GM19397 (cell line): ENCODE measurements around the gene HELZ.
"Not testable (repeated sequence)": the region's sequence is repeated elsewhere in the genome, so short reads cannot be mapped to it uniquely, and the experiment has no call there.

Experiments used
- ATAC-seq: cut with Tn5 transposase; IDR thresholded peaks from one replicate; pipeline ENCODE4 v1.9.1; 2021; ENCODE audit warnings: mild to moderate bottlenecking, moderate library complexity; ENCODE audit not compliant: unreplicated experiment

HELZ gene

DNA sequence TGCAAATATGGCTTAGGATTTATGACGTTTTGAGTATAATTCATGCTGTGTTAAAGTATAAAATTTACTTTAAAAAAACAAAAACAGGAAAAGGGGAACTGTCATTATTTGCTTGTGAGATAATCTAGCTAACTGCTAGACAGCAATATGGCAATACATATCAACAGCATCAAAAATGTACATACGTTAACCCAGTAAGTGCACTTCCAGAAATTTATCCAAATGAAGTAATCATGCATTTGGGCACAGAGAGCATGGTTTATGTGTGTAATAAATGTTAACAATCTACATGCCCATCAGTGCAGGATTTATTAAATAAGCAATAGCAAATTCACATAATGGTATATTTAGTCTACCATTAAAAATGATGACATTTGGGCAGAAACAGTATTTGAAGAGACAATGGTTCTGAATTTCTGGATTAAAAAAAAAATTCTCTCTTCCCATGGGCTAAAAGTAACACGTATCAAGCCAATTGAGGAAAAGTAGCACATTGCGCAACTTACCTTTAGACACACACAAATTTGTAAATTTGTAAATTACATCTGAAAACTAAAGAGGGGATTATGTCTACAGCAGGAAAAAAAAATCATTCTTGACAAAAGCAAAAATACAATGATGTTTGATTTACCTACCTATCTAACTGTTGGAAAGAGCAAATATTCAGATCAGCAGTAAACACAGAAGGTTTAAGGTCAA is 120.4 kb downstream of the HELZ start:
- no peak for ATAC-seq

DNA sequence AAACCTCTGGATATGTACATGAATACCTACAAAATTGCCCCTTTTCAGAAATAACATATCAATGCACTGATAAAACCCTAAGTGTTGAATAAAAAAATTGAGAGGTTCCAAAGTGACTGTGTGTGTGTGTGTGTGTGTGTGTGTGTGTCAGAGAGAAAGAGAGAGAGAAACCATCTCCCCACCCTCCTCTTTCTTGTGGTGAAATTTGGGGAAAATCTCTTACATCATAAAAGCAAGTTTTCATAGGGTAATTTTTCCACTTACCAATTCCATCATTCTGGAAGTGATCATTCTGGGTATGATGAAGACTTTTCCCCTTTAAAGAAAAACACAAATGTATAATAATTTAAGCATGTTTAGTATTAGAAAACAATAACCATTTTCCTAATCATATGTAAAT is 121.3 kb downstream of the HELZ start:
- ATAC-seq: no peak

DNA sequence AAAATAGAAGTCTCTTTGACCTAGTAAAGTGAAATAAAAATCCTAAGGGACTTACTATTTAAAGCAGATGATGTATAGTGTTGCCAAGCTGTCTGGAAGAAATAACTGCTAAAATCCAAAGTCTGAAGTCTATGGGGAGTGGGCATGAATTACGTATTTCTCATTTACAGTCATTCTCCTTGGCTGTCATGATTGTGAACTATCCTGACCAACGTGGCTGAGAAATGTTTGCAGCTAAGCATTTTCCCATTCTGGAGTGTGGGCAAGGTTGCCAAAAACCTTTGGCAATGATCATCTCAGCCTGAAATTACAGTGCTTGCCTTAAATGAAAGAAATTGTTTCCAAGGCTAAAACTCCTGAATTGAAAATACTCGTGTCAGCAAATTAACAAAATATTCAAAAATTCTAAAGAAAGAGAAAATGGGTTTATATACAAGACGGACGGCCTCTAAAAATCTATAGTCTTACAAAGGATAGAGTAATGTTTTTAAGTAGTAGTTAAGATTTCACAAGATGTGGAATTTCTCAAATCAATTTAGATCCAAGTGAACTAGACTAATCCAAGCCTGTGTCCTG is 123.6 kb downstream of the HELZ start:
- no peak for ATAC-seq

DNA sequence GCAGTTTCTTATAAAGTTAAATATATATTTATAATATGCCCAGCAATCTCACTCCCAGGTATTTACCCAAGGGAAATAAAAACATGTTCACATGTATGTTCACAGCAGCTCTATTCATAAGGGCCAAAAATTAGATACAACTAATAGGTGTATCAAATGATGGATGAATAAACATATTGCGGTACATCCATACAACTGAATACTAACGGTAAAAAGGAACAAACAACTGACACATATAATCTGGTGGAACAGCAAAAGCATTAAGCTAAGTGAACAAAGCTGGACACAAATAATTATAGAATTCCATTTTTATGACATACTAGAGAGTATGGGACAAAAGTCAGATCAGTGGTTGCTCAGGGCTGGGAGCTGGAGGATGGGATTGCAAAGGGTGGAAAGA is 125.9 kb downstream of the HELZ start:
- no peak for ATAC-seq

DNA sequence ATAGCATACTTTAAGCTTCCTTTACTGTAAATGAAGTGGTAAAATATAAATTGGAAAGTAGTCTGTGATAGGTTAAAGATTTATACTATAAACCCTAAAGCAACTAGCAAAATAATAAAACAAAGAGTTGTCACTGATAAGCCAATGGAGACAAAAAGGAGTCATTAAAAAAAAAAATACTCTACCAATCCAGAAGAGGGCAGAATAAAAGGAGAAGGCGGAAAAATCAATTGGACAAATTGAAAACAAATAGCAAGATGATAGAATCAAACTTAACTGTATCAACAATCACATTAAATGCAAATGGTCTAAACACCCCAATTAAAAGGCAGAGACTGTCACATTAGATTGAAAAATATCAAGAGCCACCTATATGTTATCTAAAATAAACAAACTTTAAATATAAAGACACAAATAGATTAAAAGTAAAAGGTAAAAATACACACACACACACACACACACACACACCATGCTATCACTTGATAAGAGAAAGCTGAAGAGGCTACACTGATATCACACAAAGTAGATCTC is 128.9 kb downstream of the HELZ start:
- ATAC-seq: no peak

DNA sequence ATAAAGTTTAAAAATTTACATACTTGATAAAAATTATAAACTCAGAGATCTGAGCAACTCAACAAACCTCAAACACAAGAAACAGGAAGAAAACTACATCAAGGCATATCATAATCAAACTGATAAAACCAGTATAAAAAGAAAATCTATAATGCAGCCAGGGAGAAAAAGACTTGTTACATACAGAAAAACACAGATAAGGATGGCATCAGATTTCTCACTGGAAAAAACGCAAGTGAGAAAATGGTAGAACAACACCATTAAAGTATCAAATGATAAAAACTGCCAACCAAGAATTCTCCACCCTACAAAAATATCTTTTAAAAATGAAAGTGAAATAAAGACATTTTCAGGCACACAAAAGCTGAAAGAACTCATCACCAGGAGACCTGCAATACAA is 129.6 kb downstream of the HELZ start:
- no peak for ATAC-seq

DNA sequence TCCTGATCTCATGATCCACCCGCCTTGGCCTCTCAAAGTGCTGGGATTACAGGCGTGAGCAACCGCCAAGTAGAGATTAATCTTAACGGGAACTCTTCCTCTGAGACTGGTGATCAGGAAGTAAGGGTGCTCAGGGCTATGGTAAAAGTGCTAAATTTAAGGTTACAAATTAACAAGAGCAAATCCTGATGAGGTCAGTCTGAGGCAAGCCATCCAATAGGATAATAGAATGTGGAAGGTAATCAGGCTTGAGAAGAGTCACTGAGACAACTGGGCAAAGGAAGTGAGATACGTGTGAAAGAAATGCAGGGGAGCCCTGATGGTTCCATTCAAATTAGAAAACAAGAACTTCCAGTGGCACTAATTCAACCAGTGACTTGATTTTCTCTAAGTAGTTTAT is 131.5 kb downstream of the HELZ start:
- ATAC-seq: no peak

DNA sequence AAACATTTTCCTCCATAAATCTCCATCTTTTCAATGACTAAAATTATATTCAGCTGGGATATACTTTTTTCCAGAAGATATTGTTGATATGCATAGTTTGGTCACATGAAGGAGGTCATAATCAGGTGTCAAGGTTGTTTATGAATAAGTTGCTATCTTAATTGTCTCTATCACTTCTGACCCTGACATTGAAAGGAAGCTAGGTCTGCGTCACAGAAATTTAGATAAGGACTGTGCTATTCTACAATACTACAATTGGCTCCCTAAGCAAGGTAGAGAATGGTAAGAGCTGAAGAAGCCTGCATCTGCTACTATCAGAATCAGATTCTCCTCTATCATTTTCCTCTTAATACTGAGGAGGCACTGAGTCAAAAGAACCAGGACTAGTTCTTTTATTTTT is 133.2 kb downstream of the HELZ start:
- ATAC-seq: no peak

DNA sequence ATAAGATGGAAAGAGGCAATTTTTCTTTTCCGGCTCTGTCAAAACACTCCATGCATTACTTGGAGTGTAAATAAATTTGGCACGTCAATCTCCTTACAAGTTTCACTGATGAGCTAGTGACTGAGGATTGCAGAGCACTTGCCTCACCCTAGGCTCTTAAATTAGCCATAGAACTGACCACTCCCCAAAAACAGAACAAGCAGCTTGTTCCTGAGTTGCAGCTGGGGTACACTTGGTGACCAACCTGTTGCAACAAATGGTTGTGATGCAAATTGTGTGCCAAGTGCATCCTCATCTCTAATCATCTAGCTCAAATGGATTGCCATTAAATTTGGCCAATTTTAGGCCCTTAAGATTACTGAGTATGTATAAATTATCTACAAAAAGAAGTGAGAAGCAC is 133.7 kb downstream of the HELZ start:
- ATAC-seq: no peak

DNA sequence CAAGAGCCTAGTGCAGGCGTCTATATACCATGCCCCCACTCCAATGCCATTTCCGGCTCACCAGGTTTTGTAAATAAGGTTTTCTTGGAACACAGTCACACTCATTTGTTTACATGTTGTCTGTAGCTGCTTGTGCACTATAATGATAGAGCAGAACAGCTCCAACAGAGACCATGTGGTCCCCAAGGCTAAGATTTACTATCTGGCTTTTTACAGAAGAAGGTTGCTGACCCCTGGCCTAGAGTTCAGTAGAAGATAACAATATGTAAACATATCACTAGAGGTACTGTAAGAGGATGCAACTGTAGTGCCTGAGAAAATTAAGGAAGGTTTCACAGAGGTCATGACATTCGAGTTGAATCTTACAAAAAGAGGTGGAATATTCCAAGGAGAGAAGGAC is 134.4 kb downstream of the HELZ start:
- no peak for ATAC-seq

DNA sequence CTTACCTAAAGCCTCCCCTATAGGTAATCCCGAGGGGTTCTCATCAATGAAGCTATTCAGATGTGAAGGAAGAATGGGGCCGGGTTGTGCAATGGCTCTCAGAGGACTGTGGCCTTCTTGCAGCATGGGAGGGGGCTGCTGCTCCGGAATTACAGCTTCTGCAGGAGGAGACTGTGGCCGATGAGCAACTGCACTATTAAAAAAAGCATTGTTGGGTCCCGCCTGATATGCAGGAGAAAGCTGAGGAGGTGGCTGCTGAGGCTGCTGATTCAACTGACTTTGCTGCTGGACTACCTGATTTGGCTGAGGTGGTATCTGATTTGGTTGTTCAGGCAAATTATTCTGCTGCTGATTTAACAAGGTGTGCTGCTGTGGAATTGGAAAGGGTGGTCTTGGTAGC is 135.9 kb downstream of the HELZ start:
- ATAC-seq: no peak

DNA sequence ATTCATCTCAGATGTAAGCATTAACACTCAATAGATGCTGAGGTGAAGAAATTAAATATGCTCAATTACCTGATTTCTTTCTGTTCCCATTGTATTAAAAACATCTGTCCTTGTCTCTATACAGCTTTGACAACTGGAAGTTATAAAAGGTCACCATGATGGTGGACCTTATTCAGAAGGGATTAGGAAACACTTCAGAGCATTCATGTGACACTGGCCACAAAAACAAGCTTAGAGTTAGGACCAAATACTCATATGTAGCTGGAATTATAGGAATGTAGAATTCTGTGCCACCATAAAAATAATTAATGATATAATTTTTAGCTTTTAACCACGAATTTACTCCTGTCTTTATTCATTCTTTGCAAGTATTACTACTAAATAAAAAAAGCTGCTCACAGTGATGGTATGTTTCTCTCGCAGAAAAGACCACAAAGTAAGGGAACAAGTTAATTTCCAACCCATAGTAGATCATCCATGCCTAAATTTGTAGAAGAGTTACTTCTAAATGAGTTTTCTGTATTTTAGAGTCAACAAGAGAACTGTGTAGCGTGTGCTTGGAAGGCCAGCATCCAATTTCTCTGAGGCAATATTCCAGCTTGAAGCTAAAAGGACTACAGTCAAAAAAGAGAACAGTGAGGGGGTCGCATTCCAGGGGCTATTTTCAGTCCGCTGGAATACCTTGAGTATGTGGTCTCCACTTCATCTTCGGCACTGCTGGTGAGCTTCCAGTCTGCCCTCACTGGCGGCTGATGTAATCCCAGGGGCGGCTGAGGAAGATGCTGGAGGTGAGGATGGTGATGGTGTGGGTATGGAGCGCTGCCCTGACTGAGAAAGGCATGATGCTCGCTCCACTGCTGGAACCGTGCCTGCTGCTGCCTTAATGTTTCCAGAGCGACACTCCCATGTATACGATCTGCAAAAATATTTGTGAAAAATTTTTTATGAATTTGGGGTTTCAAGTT is 136.9 kb downstream of the HELZ start:
- no peak for ATAC-seq

DNA sequence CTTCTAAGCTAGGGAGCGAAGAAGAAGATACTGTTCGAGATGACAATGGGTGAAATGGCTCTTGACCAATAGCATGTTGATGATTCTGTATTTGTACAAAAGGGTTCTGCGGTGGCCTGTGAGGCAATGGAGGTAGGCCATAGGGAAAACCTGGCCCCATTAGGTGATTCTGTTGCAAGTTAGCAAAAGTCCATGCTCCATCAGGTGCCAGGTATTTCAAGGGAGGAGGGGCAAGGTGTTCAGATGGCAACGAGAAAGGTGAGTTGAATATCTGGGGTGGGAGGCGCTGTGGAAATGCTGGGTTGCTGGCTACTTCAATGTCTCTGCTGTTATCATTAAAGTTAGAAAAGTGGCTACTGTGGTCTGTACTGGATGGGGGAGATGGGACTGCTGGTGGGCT is 137.8 kb downstream of the HELZ start:
- ATAC-seq: no peak

DNA sequence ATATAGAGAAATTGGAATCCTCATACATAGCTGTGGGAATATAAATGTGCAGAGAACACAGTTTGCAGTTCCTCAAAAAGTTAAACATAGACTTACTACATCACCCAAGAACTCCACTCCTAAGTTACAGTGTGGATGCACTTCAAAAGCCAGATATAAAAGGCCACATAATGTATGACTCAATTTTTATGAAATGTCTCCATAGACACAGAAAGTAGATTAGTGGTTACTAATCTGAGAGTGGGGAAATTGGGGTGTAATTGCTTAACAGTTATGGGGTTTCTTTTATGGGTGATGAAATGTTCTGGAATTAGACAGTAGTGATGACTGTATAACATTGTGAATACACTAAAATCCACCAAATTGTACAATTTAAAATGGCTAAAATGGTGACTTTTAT is 139.8 kb downstream of the HELZ start:
- no peak for ATAC-seq

DNA sequence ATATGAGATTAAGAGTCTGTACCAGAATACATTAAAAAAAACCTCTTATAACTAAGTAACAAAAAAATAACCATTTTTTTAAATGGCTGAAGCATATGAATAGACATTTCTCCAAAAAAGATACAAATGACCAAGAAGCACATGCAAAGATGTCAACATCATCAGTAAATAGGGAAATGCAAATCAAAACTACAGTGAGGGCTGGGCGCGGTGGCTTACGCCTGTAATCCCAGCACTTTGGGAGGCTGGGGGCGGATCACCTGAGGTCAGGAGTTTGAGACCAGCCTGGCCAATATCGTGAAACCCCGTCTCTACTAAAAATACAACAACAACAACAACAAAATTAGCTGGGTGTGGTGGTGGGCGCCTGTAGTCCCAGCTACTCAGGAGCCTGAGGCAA is 140.4 kb downstream of the HELZ start:
- not testable (repeated sequence) for ATAC-seq

DNA sequence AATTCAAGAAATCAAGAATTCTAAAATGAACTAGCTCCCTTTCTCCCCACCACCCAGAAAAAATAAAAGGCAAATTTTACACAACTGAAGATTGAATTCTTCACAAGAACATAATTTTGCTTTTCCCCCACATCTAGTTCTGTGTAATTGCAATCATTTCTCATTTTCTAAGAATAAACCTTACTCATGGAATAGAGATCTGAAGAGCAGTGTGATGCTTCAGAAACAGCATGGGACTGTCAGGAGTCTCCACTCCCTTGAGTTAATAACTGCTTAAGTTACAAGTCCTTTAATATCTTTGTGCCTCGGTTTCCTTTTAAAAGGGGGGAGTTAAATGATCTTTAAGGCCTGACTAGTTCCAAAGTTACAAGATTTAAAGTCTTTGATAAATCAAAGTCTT is 147.0 kb downstream of the HELZ start:
- ATAC-seq: no peak

DNA sequence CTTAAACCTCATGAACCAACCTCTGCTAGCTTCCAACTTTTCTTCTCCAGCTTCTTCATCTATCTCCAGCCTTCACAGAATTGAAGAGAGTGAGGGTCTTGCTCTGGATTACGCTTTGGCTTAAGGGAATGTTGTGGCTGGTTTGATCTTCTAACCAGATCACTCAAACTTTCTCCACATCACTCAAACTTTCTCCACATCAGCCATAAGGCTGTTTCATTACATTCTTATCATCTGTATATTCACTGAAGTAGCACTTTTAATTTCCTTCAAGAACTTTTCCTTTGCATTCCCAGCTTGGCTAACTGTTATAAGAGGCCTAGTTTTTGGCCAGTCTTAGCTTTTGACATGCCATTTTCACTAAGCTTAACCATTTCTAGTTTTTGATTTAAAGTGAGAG is 148.4 kb downstream of the HELZ start:
- no peak for ATAC-seq

DNA sequence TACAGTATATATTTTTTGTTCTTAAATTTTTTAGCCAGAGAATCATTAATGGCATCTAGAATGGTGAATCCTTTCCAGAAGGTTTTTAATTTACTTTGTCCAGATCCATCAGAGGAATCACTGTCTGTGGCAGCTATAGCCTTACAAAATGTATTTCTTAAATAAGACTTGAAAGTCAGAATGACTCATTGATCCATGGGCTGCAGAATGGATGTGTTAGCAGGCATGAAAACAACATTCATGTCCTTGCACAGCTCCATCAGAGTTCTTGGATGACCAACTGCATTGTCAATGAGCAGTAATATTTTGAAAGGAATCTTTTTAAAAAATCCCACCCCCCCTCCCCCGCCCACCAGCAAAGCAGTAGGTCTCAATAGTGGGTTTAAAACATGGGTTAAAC is 149.2 kb downstream of the HELZ start:
- no peak for ATAC-seq

DNA sequence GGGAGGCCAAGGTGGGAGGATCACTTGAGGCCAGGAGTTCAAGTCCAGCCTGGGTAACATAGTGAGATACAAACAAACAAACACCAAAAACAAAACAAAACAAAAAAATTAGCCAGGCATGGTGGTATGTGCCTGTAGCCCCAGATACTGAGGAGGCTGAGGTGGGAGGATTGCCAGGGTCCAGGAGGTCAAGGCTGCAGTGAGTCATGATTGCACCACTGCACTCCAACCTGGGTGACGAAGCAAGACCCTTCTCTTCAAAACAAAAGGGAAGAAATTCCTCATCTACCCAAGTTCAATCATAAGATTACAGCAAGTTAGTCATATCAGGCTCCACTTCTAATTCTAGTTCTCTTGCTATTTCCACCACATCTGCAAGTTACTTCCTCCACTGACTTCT is 149.7 kb downstream of the HELZ start:
- not testable (repeated sequence) for ATAC-seq

DNA sequence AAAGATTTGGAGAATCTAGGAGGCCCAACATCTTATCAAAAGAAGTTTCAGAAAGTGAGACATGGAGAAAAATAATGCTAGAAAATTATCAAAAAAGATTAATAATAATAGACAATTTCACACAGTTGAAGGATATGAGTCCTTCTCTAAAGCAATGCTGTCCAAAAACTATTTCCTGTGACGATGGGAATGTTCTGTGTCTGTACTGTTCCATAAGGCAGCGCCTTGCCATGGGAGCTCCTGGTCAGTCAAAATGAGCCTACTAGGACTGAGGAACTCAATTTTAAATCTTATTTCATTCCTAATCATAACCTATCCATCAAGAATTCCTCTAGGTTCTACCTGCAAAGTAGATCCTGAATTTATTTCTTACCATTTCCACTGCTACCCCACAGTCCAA is 151.6 kb downstream of the HELZ start:
- no peak for ATAC-seq

DNA sequence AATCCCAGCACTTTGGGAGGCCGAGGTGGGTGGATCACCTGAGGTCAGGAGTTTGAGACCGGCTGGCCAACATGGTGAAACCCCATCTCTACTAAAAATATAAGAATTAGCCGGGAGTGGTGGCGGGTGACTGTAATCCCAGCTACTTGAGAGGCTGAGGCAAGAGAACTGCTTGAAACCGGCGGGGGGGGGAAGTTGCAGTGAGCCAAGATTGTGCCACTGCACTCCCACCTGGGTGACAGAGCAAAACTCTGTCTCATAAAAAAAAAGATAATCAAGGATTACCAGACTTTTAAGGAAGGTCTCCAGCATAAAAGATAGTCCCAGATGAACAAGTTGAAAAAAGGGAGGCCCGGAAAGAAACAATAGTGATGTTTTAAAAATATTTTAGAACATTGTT is 152.3 kb downstream of the HELZ start:
- ATAC-seq: not testable (repeated sequence)

DNA sequence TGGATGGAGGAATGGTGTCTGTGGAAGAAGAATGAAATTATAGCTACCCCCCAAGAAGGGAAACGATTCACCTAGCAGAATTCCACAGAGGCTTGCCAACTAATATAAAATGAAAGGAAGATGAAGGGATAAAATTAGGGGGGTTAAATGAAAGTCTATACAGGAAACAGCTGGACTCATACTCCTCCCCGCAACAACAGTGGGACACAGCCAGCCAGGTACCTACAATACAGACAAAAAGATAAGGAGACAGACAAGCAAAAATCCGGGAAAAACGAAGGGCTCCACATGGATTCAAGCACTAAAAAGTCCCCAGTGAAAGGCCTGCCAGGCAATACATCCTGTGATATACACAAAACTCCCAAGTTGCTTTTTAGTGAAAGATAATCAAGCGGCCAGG is 152.7 kb downstream of the HELZ start:
- ATAC-seq: no peak
